ENCODE measurements around the gene C12orf42.
"Not testable (repeated sequence)": the region's sequence is repeated elsewhere in the genome, so short reads cannot be mapped to it uniquely, and the experiment has no call there.

- TF ChIP-seq, protein P1, sequence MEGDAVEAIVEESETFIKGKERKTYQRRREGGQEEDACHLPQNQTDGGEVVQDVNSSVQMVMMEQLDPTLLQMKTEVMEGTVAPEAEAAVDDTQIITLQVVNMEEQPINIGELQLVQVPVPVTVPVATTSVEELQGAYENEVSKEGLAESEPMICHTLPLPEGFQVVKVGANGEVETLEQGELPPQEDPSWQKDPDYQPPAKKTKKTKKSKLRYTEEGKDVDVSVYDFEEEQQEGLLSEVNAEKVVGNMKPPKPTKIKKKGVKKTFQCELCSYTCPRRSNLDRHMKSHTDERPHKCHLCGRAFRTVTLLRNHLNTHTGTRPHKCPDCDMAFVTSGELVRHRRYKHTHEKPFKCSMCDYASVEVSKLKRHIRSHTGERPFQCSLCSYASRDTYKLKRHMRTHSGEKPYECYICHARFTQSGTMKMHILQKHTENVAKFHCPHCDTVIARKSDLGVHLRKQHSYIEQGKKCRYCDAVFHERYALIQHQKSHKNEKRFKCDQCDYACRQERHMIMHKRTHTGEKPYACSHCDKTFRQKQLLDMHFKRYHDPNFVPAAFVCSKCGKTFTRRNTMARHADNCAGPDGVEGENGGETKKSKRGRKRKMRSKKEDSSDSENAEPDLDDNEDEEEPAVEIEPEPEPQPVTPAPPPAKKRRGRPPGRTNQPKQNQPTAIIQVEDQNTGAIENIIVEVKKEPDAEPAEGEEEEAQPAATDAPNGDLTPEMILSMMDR (IDR thresholded peaks at IDR 0.05), result not testable (repeated sequence)
- TF ChIP-seq POLR2A (IDR thresholded peaks at IDR 0.05), result not testable (repeated sequence)
These were observed 61.3 kb downstream of the C12orf42 start for GRCh38 chr12:103434165-103435105.

Data from body of pancreas (tissue), 4 donors.